ENCODE results near the gene ALOX15B. TPM values are rescaled to one million over a fixed set of nuclear protein-coding genes. Genes with fewer than 3 reads are reported as not detected.
A peak's percentile ranks its signal among the peaks of the same experiment; 100 is the strongest.

The ALOX15B gene
- total and polyA plus RNA-seq, 11 donors = 0.07 to 2.2 (median 0.23) TPM; not detected in 4

DNA sequence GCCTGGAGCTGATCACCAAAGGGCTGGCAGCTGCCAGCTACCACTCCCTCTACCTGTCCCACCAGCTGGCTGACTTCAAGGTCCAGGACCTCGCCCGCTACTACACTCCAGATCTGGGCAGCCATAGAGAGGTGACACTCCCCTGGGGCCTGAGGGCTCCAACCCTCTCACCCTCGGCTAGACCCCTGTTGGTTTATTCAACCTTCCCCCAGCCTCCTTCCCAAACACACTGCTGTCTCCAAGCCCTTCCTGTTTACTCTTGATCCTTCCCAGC is 30.7 kb downstream of the ALOX15B start:
- Histone ChIP-seq H3K9me3 (no peaks in the 10 kb centered on the region), H3K27ac (peak overlapping the region in 1 of 12 donors; percentile 19), H3K4me1 (peaks cover 0 to 31% (median 16%) of the 10 kb centered on the region in 12 donors), H3K36me3 (no peaks in the 10 kb centered on the region), H3K4me3 (no peak overlapping the region), H3K27me3 (peaks cover 18 to 47% (median 38%) of the 10 kb centered on the region in 9 donors)
- intact Hi-C loops (cut with DNase I) = loop anchor here in 1 of 10 donors (10.0 kb wide), 1 partner anchor 225 kb away; the partner anchor contains the start of gene SLC25A35
- no peak for DNase-seq
- TF ChIP-seq, protein P1, sequence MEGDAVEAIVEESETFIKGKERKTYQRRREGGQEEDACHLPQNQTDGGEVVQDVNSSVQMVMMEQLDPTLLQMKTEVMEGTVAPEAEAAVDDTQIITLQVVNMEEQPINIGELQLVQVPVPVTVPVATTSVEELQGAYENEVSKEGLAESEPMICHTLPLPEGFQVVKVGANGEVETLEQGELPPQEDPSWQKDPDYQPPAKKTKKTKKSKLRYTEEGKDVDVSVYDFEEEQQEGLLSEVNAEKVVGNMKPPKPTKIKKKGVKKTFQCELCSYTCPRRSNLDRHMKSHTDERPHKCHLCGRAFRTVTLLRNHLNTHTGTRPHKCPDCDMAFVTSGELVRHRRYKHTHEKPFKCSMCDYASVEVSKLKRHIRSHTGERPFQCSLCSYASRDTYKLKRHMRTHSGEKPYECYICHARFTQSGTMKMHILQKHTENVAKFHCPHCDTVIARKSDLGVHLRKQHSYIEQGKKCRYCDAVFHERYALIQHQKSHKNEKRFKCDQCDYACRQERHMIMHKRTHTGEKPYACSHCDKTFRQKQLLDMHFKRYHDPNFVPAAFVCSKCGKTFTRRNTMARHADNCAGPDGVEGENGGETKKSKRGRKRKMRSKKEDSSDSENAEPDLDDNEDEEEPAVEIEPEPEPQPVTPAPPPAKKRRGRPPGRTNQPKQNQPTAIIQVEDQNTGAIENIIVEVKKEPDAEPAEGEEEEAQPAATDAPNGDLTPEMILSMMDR (IDR thresholded peaks at IDR 0.05) = no peak
- TF ChIP-seq POLR2A (IDR thresholded peaks at IDR 0.05) = no peak
- ATAC-seq = no peak
- 81 to 89% (median 89%) methylated on average over 3 of the region's 3 CpGs for WGBS, 4 donors

- Histone ChIP-seq H3K4me1 (peaks cover 0 to 31% (median 16%) of the 10 kb centered on the region in 12 donors), H3K27me3 (peaks cover 28 to 61% (median 51%) of the 10 kb centered on the region in 9 donors), H3K9me3 (no peaks in the 10 kb centered on the region), H3K27ac (no peak overlapping the region), H3K4me3 (no peak overlapping the region), H3K36me3 (no peaks in the 10 kb centered on the region)
- 89 to 93% (median 90%) methylated on average over 6 to 12 of the region's 12 CpGs for WGBS, 4 donors
- TF ChIP-seq, protein P1 (IDR thresholded peaks at IDR 0.05) = no peak
- no peak for TF ChIP-seq POLR2A (IDR thresholded peaks at IDR 0.05)
- intact Hi-C loops (cut with DNase I) = loop anchor here in 3 of 10 donors (5.0 kb wide), 2 partner anchors 36 to 231 kb away; no protein-coding TSS in a partner anchor
- DNase-seq = no peak
- ATAC-seq = no peak
Measured at GRCh38 chr17:8071496-8071895, 32.6 kb downstream of the ALOX15B start.

DNA sequence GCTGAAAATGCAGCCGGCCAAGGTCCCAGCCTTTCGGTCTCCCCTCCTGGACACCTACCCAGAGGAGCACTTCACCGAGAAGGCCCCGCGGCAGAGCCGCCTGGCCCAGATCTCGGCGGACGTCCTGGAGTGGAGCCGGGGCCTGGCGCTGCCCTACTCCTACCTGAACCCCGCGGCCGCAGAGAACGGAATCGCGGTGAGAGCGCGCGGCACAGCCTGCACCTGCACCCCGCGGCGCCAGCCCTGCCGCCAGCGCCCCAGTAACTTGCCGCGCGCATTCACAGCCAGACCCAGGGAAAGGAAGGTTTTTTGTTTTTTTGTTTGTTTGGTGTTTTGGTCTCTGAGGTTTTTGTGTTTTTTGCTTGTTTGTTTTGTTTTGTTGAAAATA is 33.5 kb downstream of the ALOX15B start:
- Histone ChIP-seq H3K9me3 (no peaks in the 10 kb centered on the region), H3K4me3 (peak overlapping the region in 4 of 12 donors; percentile 6 to 34 (median 8)), H3K27me3 (peaks cover 28 to 69% (median 59%) of the 10 kb centered on the region in 9 donors), H3K4me1 (peaks cover 0 to 31% (median 16%) of the 10 kb centered on the region in 12 donors), H3K36me3 (no peaks in the 10 kb centered on the region), H3K27ac (no peak overlapping the region)
- ATAC-seq (no peak), DNase-seq (no peak)
- intact Hi-C loops (cut with DNase I) = loop anchor here in 3 of 10 donors (5.0 kb wide), 2 partner anchors 35 to 230 kb away; no protein-coding TSS in a partner anchor
- WGBS, 4 donors = 8 to 21% (median 14%) methylated on average over 16 to 28 of the region's 28 CpGs
- TF ChIP-seq POLR2A (IDR thresholded peaks at IDR 0.05) = no peak
- TF ChIP-seq, protein P1 (IDR thresholded peaks at IDR 0.05) = no peak

DNA sequence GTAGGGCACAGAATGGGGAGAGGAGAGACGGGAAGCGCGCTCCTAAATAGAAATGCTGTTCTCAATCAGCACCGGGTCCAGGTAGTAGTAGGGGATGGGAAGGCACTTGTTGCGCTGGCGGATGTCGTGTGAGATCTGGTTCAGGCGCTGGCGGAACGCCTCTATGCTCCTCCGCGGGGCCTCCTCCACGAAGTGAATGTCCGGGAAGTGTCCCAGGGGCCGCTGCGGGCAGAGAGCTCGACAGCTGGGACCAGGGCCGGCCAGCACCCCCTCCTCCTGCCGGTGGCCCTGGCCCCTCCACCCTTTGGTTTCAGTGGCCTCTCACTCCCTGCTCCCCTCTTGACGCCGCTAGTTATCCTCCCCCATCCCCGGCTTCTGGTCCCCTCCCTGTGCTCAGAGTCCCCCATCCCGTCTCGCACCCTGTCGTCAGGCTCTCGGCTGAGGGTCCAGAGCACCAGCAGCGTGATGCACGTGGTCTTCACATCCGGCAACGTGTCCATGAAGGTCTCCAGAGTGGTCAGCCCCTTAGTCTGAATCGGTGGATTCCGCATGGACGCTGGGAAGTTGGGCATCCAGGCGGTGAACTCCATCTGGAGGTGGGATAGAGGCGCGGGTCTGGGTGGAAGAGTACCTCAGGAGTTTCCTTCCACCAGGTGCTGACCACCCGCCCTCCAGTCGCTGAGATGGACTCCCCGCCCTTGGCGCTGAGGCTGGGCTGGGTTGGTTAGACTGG is 34.0 kb downstream of the ALOX15B start:
- no peaks in the 10 kb centered on the region for H3K36me3 ChIP-seq
- peaks cover 0 to 31% (median 16%) of the 10 kb centered on the region in 12 donors for H3K4me1 ChIP-seq
- peak in 2 of 4 donors; percentile 33 to 41 for ATAC-seq
- H3K27ac ChIP-seq = no peak overlapping the region
- no peak for TF ChIP-seq POLR2A (IDR thresholded peaks at IDR 0.05)
- TF ChIP-seq, protein P1 (IDR thresholded peaks at IDR 0.05) = no peak
- H3K27me3 ChIP-seq = peaks cover 28 to 75% (median 65%) of the 10 kb centered on the region in 9 donors
- DNase-seq = no peak
- 2 to 4% (median 3%) methylated on average over 38 to 40 of the region's 40 CpGs for WGBS, 4 donors
- intact Hi-C loops (cut with DNase I) = loop anchor here in 3 of 10 donors (5.0 kb wide), 2 partner anchors 34 to 229 kb away; no protein-coding TSS in a partner anchor
- no peaks in the 10 kb centered on the region for H3K9me3 ChIP-seq
- H3K4me3 ChIP-seq = peak overlapping the region in 7 of 12 donors; percentile 6 to 34 (median 10)
